IMR-90 (cell line): ENCODE results near the gene SYTL2. TPM values are rescaled to one million over a fixed set of nuclear protein-coding genes. Genes with fewer than 3 reads are reported as not detected.
A peak's percentile ranks its signal among the peaks of the same experiment; 100 is the strongest.

ENCODE experiments used
- ATAC-seq: fragments of 200-7000 bp; cut with Tn5 transposase; 2 replicates; pipeline ENCODE4 v1.9.1; 2020; ENCODE audit warnings: low read depth, mild to moderate bottlenecking, moderate library complexity
- BruUV-seq: library from RNA; stranded (reverse); fragments of 400-500 nt; replicated peaks from 2 replicates; lab custom pipeline; 2021; lab: Mats Ljungman, UMichigan
- CTCF ChIA-PET: fragments of 300-600 bp; formaldehyde crosslinking; extraction: SDS; loops from one replicate; lab custom pipeline; 2021; ENCODE audit warnings: antibody characterized with exemption; lab: Yijun Ruan, JAX
- POLR2A ChIA-PET: fragments of 300-600 bp; sonication (Branson Sonifier 250); formaldehyde crosslinking; loops from one replicate; lab custom pipeline; 2022; ENCODE audit warnings: antibody characterized with exemption; ENCODE audit not compliant: unreplicated experiment; lab: Charles Lee
- DNase-seq: peaks from one replicate; pipeline ENCODE4 v3.0.0; 2013
- H2AFZ ChIP-seq: replicated peaks from 2 replicates; pipeline ENCODE3; 2013; ENCODE audit warnings: low read length, mild to moderate bottlenecking; ENCODE audit not compliant: poor library complexity
- H2AK5ac ChIP-seq: 2 replicates; pipeline ENCODE4 v1.6.1; 2013; ENCODE audit warnings: low read depth, low read length, inconsistent platforms
- H2AK9ac ChIP-seq: replicated peaks from 2 replicates; pipeline ENCODE3; 2013; ENCODE audit warnings: mild to moderate bottlenecking, low read depth, low read length, moderate library complexity; ENCODE audit not compliant: poor library complexity
- H2BK120ac ChIP-seq: 2 replicates; pipeline ENCODE4 v1.6.1; 2013; ENCODE audit warnings: low read depth, low read length, inconsistent platforms
- H2BK15ac ChIP-seq: 3 replicates; pipeline ENCODE4 v1.6.1; 2013; ENCODE audit warnings: low read depth, low read length, inconsistent platforms
- H2BK20ac ChIP-seq: 2 replicates; pipeline ENCODE4 v1.6.1; 2013; ENCODE audit warnings: low read depth, mild to moderate bottlenecking, inconsistent platforms, low read length, moderate library complexity
- H2BK5ac ChIP-seq: 2 replicates; pipeline ENCODE4 v1.6.1; 2013; ENCODE audit warnings: mild to moderate bottlenecking, low read depth, low read length, inconsistent platforms; ENCODE audit not compliant: poor library complexity, severe bottlenecking
- H3K14ac ChIP-seq: replicated peaks from 2 replicates; pipeline ENCODE4 v1.6.1; 2013; ENCODE audit warnings: low read depth, low read length, inconsistent platforms
- H3K18ac ChIP-seq: 2 replicates; pipeline ENCODE4 v1.6.1; 2013; ENCODE audit warnings: low read depth, low read length, control low read depth
- H3K23ac ChIP-seq: 2 replicates; pipeline ENCODE4 v1.6.1; 2013; ENCODE audit warnings: low read depth, low read length, inconsistent platforms
- H3K27ac ChIP-seq: 2 replicates; pipeline ENCODE4 v1.5.1; 2013; ENCODE audit warnings: mild to moderate bottlenecking, control low read depth, low read length; ENCODE audit not compliant: insufficient read depth
- H3K27me3 ChIP-seq: 2 replicates; pipeline ENCODE4 v1.6.1; 2013; ENCODE audit warnings: low read length; ENCODE audit not compliant: control insufficient read depth, insufficient read depth
- H3K36me3 ChIP-seq: 2 replicates; pipeline ENCODE4 v1.6.1; 2013; ENCODE audit warnings: low read length, mixed read lengths; ENCODE audit not compliant: control insufficient read depth, insufficient read depth
- H3K4ac ChIP-seq: 2 replicates; pipeline ENCODE4 v1.6.1; 2013; ENCODE audit warnings: low read depth, low read length, inconsistent platforms
- H3K4me1 ChIP-seq: 2 replicates; pipeline ENCODE4 v1.6.1; 2013; ENCODE audit warnings: low read length, mixed read lengths; ENCODE audit not compliant: control insufficient read depth, insufficient read depth
- H3K4me2 ChIP-seq: 2 replicates; pipeline ENCODE4 v1.6.1; 2013; ENCODE audit warnings: low read depth, mild to moderate bottlenecking, control low read depth, low read length, moderate library complexity
- H3K4me3 ChIP-seq: 2 replicates; pipeline ENCODE4 v1.5.1; 2013; ENCODE audit warnings: low read depth, mild to moderate bottlenecking, control low read depth, low read length, moderate library complexity; ENCODE audit not compliant: insufficient read depth
- H3K56ac ChIP-seq: 2 replicates; pipeline ENCODE4 v1.6.1; 2013; ENCODE audit warnings: low read length, inconsistent platforms; ENCODE audit not compliant: insufficient read depth; ENCODE audit errors: extremely low read depth
- H3K79me1 ChIP-seq, 2 experiments: 2 replicates each; pipeline ENCODE4 v1.6.1; 2013; ENCODE audit warnings: low read length in 2 of 2, inconsistent platforms in 1 of 2, low read depth in 1 of 2
- H3K9ac ChIP-seq: 2 replicates; pipeline ENCODE4 v1.6.1; 2013; ENCODE audit warnings: low read depth, low read length, control low read depth
- H3K9me1 ChIP-seq: 2 replicates; pipeline ENCODE4 v1.6.1; 2013; ENCODE audit warnings: low read length, inconsistent platforms; ENCODE audit not compliant: insufficient read depth
- H3K9me3 ChIP-seq: 2 replicates; pipeline ENCODE4 v1.6.1; 2013; ENCODE audit warnings: low read length; ENCODE audit not compliant: control insufficient read depth, insufficient read depth
- H4K20me1 ChIP-seq: 2 replicates; pipeline ENCODE4 v1.6.1; 2013; ENCODE audit warnings: low read length, inconsistent platforms; ENCODE audit not compliant: insufficient read depth
- H4K5ac ChIP-seq: 2 replicates; pipeline ENCODE4 v1.6.1; 2013; ENCODE audit warnings: mild to moderate bottlenecking, low read depth, low read length, control low read depth
- H4K8ac ChIP-seq, 2 experiments: 2 replicates each; pipeline ENCODE4 v1.6.1; 2013; ENCODE audit warnings: low read depth in 2 of 2, low read length in 2 of 2, control low read depth in 1 of 2, inconsistent platforms in 1 of 2
- H4K91ac ChIP-seq: 2 replicates; pipeline ENCODE4 v1.6.1; 2013; ENCODE audit warnings: low read depth, low read length, inconsistent platforms; ENCODE audit not compliant: insufficient read depth
- FOS ChIP-seq: fragments of 150-350 bp; IDR thresholded peaks from 2 replicates; pipeline ENCODE4 v1.6.1; 2016; ENCODE audit warnings: low read depth, low read length
- RCOR1 ChIP-seq: IDR thresholded peaks from 2 replicates; pipeline ENCODE4 v1.6.1; 2012; ENCODE audit warnings: mild to moderate bottlenecking, low read length, improper control_type of control experiment; ENCODE audit not compliant: insufficient replicate concordance
- WGBS, 2 experiments: methylation state at CpG; one replicate each; pipeline versions ENCODE4 v1.1.5 to v1.1.7; 2013; ENCODE audit warnings: missing lambda C conversion rate in 2 of 2; ENCODE audit not compliant: insufficient read length in 1 of 2; ENCODE audit errors: extremely low coverage in 2 of 2; 5-methylcytosine and 5-hydroxymethylcytosine counted together
- dilution Hi-C: fragments of 300-500 bp; cut with HindIII; formaldehyde crosslinking; loops from one replicate; pipeline ENCODE4 v1.14.3; 2018; ENCODE audit warnings: low sequenced_read_pairs; ENCODE audit not compliant: unreplicated experiment
- in situ Hi-C: fragments of 300-500 bp; cut with MboI; formaldehyde crosslinking; loops from 3 replicates; pipeline ENCODE4 v1.14.3; 2019; ENCODE audit warnings: low sequenced_read_pairs, inconsistent platforms, mixed read lengths
- intact Hi-C: fragments of 100-400 bp; cut with micrococcal nuclease; formaldehyde crosslinking; loops from 2 replicates; pipeline ENCODE4 v1.10.0; 2022
- polyA plus RNA-seq, 3 experiments: library from polyadenylated mRNA; depleted of rRNA; stranded (reverse); fragments of >200 nt; gene quantifications; 2 replicates each; pipeline ENCODE4 v1.2.3, GENCODE V29; 2012; ENCODE audit warnings: low replicate concordance in 1 of 3
- total RNA-seq: library from RNA; depleted of rRNA; stranded (reverse); fragments of >200 nt; gene quantifications from 2 replicates; pipeline ENCODE4 v1.2.3, GENCODE V29; 2012

SYTL2 gene
- total and polyA plus RNA-seq, 2 of the 4 experiments (the other 2 are of a cell fraction), result 45.2 to 70.0 TPM

DNA sequence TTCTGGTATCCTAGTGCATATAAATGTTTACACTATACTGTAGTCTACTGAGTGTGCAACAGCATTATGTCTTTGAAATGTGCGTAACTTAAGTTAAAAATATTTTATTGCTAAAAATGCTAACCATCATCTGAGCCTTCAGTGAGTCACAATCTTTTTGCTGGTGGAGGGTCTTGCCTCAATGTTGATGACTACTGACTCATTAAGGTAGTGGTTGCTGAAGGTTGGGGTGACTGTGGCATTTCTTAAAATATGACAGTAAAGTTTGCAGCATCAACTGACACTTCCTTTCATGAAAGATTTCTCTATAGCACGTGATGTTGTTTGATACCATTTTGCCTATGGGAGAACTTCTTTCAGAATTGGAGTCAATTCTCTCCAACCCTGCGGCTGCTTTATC is 137.5 kb downstream of the SYTL2 start:
- 0 out of 2 replicates have a peak, but pooled peaks have one; percentile 8 for TF ChIP-seq FOS
- TF ChIP-seq RCOR1, result no peak

More for the DNA sequence above, 137.5 kb downstream of the SYTL2 start:
- Histone ChIP-seq H2BK5ac (no peak overlapping the region), H3K14ac (no peak overlapping the region), H3K4ac (no peak overlapping the region), H3K9ac (no peak overlapping the region), H2BK120ac (no peak overlapping the region), H2AK9ac (no peak overlapping the region), H4K5ac (no peak overlapping the region), H3K56ac (no peak overlapping the region), H3K4me1 (no peaks in the 10 kb centered on the region), H3K36me3 (no peaks in the 10 kb centered on the region), H3K23ac (no peak overlapping the region), H3K9me1 (no peaks in the 10 kb centered on the region), H2AK5ac (no peak overlapping the region), H3K9me3 (no peaks in the 10 kb centered on the region), H3K27me3 (no peaks in the 10 kb centered on the region), H4K8ac (no peak overlapping the region), H3K27ac (no peak overlapping the region), H3K79me1 (no peaks in the 10 kb centered on the region), H4K91ac (no peak overlapping the region), H3K4me2 (no peak overlapping the region), H3K4me3 (no peak overlapping the region), H2BK20ac (no peak overlapping the region), H4K20me1 (no peaks in the 10 kb centered on the region), H2AFZ (no peak overlapping the region), H2BK15ac (no peak overlapping the region), H3K18ac (no peak overlapping the region)
- ChIA-PET POLR2A (no interaction called here), CTCF (no interaction called here)
- DNase-seq (peak; percentile 23), ATAC-seq (no peak)
- no CpG with 5 or more reads among the region's 3 CpGs for WGBS, 2 experiments
- dilution Hi-C loops (no loop called here), in situ Hi-C loops (no loop called here), intact Hi-C loops (no loop called here)
- BruUV-seq, result no TSS peak
